NCI-H526 treated with DMSO at 0.1 percent for 48 hours (cell line): ENCODE measurements around the gene ZWILCH.
"Not testable (repeated sequence)": the region's sequence is repeated elsewhere in the genome, so short reads cannot be mapped to it uniquely, and the experiment has no call there.

Source experiments
- DNase-seq: peaks from one replicate; lab custom pipeline; 2025; lab: John Stamatoyannopoulos, UW

The ZWILCH gene

GRCh38 chr15:66488525-66488924, 16.6 kb upstream of the ZWILCH start:
- no peak for DNase-seq

GRCh38 chr15:66489179-66489791, 15.8 kb upstream of the ZWILCH start:
- no peak for DNase-seq

GRCh38 chr15:66491846-66492245, 13.3 kb upstream of the ZWILCH start:
- DNase-seq = no peak

- no peak for DNase-seq
These were observed 10.9 kb upstream of the ZWILCH start for GRCh38 chr15:66494262-66494661.

GRCh38 chr15:66496951-66497501, 8.1 kb upstream of the ZWILCH start:
- no peak for DNase-seq

- DNase-seq = peak; percentile 81
These were observed 7.3 kb upstream of the ZWILCH start, which contains the start of gene SNAPC5 for GRCh38 chr15:66497502-66498455. Gene SNAPC5, minus strand, starts transcription at chr15:66497762. Its CDS starts 31 bp downstream, at chr15:66497731.

- no peak for DNase-seq
These were observed 6.4 kb upstream of the ZWILCH start for GRCh38 chr15:66498501-66499386.

GRCh38 chr15:66500346-66500745, 4.8 kb upstream of the ZWILCH start:
- not testable (repeated sequence) for DNase-seq

- no peak for DNase-seq
These were observed 2.6 kb upstream of the ZWILCH start for GRCh38 chr15:66502491-66502890.

GRCh38 chr15:66503041-66503648, 2.0 kb upstream of the ZWILCH start:
- not testable (repeated sequence) for DNase-seq

- no peak for DNase-seq
These were observed 1.2 kb upstream of the ZWILCH start for GRCh38 chr15:66503780-66504562.

- no peak for DNase-seq
These were observed 295 bp downstream of the ZWILCH start for GRCh38 chr15:66505430-66505811.

GRCh38 chr15:66505818-66506217, 692 bp downstream of the ZWILCH start:
- no peak for DNase-seq

- no peak for DNase-seq
These were observed 3.3 kb downstream of the ZWILCH start for GRCh38 chr15:66508293-66508883.

GRCh38 chr15:66514586-66514985, 9.5 kb downstream of the ZWILCH start:
- DNase-seq = no peak

- no peak for DNase-seq
These were observed 10.8 kb downstream of the ZWILCH start for GRCh38 chr15:66515901-66516322.

GRCh38 chr15:66523926-66524325, 18.8 kb downstream of the ZWILCH start:
- DNase-seq = no peak

GRCh38 chr15:66524838-66525237, 19.7 kb downstream of the ZWILCH start:
- DNase-seq = no peak

GRCh38 chr15:66535056-66535455, 29.9 kb downstream of the ZWILCH start:
- no peak for DNase-seq

GRCh38 chr15:66542896-66543295, 37.8 kb downstream of the ZWILCH start:
- no peak for DNase-seq
